ENCODE results near the gene CLSTN3.

Gene CLSTN3

DNA sequence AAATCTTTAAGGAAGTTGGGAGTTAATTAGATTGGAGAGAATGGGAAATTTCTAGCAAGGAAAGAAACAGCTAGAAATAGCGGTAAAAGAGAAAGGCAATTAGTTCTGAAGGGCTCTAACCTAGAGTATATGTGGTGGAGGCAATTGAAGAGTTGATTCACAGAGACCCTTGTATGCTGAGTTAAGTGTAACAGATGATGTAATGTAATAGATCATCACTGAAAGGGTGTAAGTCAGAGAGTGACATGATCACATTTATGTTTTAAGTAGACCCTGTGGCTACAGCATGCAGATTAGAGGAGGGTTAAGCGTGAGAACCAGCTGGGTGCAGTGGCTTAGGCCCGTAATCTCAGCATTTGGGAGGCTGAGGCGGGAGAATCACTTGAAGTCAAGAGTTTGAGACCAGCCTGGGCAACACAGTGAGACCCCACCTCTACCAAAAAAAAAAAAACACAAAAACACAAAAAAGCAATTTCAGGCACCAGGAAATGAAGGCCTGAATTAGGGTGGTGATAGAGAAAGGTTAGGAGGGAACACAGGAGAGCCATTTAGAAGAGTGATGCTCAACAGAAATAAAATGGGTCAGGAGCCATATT is 4.4 kb upstream of the CLSTN3 start:
- no peak for DNase-seq (ENCODE audit: low read depth)

DNA sequence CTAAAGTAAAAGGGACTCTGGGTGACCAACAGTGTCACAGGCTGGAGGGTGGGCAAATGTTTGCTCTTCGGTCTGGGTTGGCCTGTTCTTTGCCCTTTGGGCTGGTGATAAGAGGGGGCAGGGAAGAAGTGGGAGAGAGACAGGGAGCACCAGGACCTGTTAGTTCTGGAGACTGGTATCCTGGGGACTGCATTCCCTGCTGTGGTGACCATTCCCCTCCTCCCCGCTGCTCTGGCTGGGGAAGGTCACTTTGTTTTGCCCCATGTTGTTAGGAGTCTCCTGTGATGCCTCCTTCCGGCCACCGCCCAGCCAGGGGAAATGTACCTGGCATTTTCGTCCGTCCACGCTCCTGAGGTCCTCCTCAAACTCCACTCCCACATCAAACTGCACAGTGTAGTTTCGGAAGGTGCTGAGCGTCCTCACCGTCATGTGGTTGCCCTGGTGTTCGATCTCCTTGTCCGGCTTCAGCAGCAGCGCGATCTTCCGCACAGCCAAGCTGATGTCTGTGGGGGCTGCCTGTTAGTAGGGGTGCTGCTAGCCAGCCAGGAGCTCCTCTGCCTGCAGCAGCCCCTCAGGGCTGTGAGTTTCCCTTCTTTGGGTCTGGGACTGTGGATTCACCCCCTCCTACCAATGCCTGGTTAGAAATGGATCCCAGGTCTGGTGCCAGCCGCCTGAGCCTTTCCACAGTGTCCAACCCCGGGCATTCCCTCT is 2.1 kb upstream of the CLSTN3 start:
- no peak for DNase-seq (ENCODE audit: low read depth)

- no peak for DNase-seq (ENCODE audit: low read depth)
These were observed 1.4 kb upstream of the CLSTN3 start, which contains the start of gene RBP5 for GRCh38 chr12:7128681-7129286. TSS of gene RBP5 (minus strand) at chr12:7128889. CDS start at chr12:7128775, 114 bp downstream.

DNA sequence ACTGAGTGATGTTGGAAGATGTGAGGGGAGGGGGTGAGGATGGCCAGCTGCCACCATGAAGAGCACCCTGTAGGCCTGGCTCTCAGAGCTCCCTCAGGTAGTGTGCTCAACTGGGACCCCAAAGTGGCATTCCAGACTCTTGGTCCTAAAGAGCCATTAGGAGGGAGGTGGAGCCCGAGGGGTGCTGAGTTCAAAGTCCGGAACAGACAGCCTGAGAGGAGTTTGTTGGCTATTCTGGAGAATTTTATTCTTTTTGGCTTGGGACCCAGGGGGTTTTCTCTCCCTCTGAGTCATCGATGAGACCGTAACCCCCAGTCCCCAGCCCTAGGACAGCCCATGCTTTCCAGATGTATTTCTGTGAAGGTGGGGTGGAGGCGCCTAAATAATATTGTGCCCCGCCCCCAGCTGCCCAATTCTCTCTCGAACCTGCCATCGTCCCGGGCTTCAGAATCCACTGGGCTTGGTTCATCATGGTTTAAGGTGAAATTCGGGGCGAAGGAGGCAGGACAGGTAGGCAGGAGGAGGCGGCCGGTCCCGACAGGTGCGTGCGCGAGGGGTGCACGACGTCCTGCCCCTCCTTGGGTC is 792 bp upstream of the CLSTN3 start:
- no peak for DNase-seq (ENCODE audit: low read depth)

DNA sequence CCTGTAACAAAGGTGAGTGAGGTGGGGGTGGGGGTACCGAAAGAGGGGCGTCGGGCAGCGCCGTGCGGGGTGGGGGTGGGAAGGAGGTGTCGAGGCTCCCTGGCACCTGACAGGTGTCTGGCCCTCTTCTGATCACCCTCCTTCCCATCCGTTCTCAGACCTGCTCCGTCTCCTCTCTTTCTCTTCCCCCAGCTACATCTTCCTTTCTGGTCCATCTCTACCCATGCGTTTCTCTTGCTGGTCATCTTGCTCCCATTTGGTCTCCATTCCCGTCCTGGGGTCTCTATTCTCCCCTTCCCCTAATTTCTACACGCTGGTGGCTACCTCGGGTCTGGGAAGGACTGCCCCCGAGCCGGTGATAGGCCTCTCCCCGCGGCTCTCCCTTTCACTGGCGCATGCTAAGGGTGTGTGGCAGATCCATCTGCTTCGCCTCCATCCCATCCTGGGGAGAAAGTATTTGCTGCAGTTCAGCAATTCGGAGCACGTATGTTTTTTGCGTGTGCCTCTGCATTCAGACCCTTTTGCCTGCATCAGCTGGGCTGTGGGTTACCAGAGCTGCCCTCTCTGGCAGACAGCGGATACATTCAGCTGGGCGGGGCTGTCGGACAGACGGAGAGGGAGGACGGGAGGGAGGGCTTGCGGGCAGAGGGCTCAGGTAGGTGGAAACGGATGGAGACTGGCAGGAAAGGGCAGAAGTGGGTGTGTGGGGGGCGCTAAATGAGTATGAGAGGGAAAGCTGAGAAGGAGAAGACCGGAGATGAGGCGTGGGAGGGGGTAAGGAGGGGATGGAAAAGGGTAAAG is 730 bp downstream of the CLSTN3 start:
- DNase-seq (ENCODE audit: low read depth) = no peak

- no peak for DNase-seq (ENCODE audit: low read depth)
These were observed 1.3 kb downstream of the CLSTN3 start for GRCh38 chr12:7131502-7131866.

GRCh38 chr12:7134396-7135166 is 4.4 kb downstream of the CLSTN3 start:
- DNase-seq (ENCODE audit: low read depth) = no peak

DNA sequence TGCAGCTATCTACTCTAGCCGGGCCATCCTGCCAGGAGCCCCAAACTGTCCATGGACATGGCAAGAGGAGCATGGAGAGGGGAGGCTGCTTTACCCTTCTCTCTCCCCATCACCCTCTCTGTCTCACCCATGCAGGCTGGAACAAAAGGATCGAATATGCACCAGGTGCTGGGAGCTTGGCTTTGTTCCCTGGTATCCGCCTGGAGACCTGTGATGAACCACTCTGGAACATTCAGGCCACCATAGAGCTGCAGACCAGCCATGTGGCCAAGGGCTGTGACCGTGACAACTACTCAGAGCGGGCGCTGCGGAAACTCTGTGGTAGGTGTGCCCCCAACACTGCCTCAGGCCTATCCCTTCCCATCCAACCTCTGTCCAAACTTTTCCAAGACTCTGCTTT is 5.9 kb downstream of the CLSTN3 start:
- DNase-seq (ENCODE audit: low read depth) = no peak

- no peak for DNase-seq (ENCODE audit: low read depth)
These were observed 6.5 kb downstream of the CLSTN3 start for GRCh38 chr12:7136676-7137075.

DNA sequence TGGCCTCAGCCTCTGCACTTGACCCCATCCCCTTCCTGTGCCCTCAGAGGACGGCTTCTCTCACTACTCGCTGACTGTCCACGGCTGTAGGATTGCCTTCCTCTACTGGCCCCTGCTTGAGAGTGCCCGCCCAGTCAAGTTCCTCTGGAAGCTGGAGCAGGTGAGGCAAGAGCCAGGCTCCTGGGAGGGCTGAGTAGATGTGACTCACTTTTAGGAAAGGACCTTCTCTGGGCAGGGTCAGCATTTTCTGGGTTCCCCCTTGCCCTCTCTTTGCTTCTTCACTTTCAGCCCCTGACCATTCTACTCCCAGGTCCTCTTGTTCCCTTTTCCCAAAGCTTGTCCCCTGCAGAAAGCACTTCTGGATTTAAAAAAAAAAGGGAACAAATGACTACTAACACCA is 7.7 kb downstream of the CLSTN3 start:
- no peak for DNase-seq (ENCODE audit: low read depth)

DNA sequence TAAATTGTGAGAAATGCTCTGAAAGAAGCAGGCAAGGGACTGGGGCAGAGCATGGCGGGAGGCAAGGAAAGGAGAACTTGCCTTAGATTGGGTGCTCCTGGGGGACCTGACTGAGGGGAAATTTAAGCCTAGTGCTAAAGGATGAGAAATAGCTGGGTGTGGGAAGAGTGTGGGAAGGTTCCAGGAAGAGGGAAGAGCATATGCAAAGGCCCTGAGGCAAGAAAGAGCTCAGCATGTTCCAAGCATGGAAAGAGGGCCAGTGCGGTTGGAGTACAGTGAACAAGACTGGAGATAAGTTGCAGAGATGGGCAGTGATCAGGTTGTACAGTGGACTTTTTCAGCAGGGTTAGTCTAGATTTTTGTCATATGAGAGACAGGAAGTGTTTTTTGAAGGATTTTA is 9.0 kb downstream of the CLSTN3 start:
- no peak for DNase-seq (ENCODE audit: low read depth)

DNA sequence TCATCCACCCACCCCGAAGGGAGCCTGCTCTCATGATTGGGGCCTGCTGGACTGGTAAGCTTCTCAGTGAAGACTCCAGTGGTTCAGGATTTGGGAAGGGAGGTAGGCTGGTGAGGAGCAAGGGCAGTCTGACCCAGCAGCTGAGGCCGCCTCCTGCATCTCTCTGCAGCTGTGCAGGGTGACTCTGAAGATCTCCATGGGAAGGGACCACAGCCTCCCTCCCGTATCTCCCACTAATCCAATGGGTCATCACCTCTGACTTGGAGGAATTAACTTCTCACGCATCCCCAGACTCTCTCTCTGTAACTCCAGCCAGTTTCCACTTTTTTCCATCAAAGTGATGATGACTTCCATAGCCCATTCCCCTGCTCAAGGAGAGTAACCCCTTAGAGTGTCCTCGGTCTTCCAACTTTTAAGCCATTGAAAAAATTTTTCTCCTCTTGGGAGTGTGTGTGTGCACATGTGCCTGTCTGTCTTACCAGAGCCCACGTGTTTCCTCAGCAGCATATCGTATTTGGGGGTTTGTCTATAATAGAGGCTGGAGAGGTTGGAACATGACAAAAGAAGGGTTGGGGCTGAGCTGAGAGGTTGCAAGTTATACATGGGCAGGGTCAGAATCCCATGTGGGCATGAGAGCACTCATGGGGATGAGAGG is 11.3 kb downstream of the CLSTN3 start:
- DNase-seq (ENCODE audit: low read depth) = no peak

GRCh38 chr12:7142056-7142644 is 12.0 kb downstream of the CLSTN3 start:
- DNase-seq (ENCODE audit: low read depth) = no peak

GRCh38 chr12:7142809-7143465 is 12.8 kb downstream of the CLSTN3 start:
- DNase-seq (ENCODE audit: low read depth) = no peak

DNA sequence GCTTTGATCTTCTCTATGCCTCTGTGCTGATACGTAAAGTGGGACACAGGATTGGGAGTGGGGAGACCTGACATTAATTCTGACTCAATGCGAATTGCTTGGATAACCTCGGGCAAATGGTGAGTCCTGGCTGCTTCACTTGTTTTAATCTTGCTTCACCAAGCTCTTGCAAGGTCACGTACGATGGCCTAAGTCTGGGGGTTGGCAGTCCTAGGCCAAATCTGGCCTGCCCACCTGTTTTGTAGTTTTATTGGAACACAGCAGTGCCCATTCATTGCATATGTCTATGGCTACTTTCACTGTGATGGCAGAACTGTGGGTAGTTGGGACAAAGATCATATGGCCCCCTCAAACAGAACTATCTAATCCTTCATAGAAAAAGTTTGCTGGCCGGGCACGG is 13.4 kb downstream of the CLSTN3 start:
- no peak for DNase-seq (ENCODE audit: low read depth)

- DNase-seq (ENCODE audit: low read depth) = no peak
These were observed 14.4 kb downstream of the CLSTN3 start for GRCh38 chr12:7144414-7145120.

GRCh38 chr12:7145671-7146070 is 15.5 kb downstream of the CLSTN3 start:
- DNase-seq (ENCODE audit: low read depth) = no peak

DNA sequence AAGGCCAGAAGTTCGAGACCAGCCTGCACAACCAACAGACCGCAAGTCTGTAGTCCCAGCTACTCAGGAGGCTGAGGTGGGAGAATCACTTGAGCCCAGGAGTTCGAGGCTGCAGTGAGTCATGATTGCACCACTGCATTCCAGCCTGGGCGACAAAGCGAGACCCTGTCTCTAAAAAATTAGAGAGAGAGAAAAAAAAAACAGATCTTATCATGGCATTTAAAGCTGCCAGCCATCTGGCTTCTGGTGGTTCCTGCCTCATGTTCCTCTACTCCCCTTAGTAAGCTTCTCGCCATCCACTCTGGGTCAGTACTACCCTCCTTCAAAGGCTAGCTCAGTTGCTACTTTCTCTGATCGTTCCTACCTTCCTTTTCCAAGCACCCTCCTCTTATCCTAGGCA is 16.1 kb downstream of the CLSTN3 start:
- no peak for DNase-seq (ENCODE audit: low read depth)

DNA sequence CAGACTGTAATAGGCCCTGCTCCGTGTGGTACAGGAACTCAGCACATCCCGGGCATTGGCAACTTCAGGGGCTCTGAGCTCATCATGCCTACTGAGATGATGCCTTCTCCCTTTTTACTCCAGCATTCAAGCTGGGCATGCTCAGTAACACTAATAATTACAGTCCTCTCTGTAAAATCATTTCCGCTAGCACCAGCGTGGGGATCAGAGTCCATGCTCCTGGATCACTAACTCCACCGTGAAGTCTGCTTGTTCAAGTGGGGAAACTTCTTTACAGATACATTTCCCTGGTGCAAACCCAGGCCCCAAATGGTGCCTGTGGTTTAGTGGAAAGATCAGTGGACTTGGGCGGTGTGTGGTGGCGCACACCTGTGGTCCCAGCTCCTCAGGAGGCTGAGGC is 16.7 kb downstream of the CLSTN3 start:
- DNase-seq (ENCODE audit: low read depth) = no peak

DNA sequence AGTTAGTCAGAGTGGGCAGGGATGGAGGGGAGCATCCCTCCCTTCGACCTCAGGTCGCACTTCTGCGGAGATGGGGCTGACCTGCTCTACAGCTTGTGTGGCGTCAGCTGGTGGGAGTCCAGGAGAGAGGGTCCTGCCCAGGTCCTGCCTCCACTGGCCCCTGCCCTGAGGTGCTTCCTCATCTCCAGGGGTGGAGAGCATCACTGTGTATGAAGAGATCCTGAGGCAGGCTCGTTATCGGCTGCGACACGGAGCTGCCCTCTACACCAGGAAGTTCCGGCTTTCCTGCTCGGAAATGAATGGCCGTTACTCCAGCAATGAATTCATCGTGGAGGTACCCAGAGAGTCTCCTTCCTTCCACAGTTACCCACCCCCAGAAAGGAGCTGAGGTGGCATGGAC is 20.2 kb downstream of the CLSTN3 start:
- DNase-seq (ENCODE audit: low read depth) = no peak

Measured in GM04503 (cell line).